ENCODE data around the gene KRTAP12-4.
"Not testable (repeated sequence)": the region's sequence is repeated elsewhere in the genome, so short reads cannot be mapped to it uniquely, and the experiment has no call there.

KRTAP12-4 gene

GRCh38 chr21:44636209-44637017 lies 18.0 kb downstream of the KRTAP12-4 start:
- H3K4me3 ChIP-seq (replicated peaks; ENCODE audit: low read depth, low read length) = no peak overlapping the region
- no peak for TF ChIP-seq CTCF (IDR thresholded peaks at IDR 0.05; ENCODE audit: low read depth, low read length, missing control alignments)
- DNase-seq (ENCODE audit: extremely low read depth, low read depth) = no peak

- no peak for DNase-seq (ENCODE audit: extremely low read depth, low read depth)
- TF ChIP-seq CTCF (IDR thresholded peaks at IDR 0.05; ENCODE audit: low read depth, low read length, missing control alignments) = no peak
- H3K4me3 ChIP-seq (replicated peaks; ENCODE audit: low read depth, low read length) = no peak overlapping the region
Observed at GRCh38 chr21:44632067-44632466, 22.4 kb downstream of the KRTAP12-4 start.

GRCh38 chr21:44630440-44630839 lies 24.0 kb downstream of the KRTAP12-4 start:
- H3K4me3 ChIP-seq (replicated peaks; ENCODE audit: low read depth, low read length) = no peak overlapping the region
- DNase-seq (ENCODE audit: extremely low read depth, low read depth) = no peak
- TF ChIP-seq CTCF (IDR thresholded peaks at IDR 0.05; ENCODE audit: low read depth, low read length, missing control alignments) = no peak

DNA sequence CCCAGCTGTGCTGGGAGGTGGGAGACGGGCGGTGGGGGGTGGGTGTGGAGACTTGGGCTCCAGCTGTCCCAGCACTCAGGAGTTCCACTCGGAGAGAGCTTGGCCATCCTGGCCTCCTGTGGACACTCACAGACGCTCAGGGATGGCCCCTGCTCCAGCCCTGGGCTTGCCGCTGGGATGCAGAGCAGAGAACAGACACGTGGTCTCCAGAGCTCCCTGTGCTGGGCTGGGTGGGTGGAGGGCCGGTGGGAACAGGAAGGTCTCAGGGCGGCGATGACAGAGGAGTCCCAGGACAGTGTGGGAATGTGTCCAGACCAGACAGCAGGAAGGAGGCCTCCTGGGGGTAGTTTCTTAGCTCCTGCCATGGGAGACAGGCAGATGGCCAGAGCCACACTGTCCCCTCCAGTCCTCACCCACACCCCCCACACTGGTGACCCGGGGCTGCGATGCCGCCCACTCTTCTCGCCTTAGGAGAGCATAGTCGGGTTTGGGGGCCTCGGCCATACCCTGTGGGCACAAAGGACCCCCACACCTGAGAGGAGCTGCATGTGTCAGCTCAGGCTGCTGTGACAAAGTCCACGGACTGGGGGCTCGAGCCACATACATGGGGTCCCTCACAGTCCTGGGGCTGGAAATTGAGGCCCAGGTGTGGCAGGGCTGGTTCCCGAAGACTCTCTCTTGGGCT lies 25.6 kb downstream of the KRTAP12-4 start:
- DNase-seq (ENCODE audit: extremely low read depth, low read depth) = no peak
- no peak overlapping the region for H3K4me3 ChIP-seq (replicated peaks; ENCODE audit: low read depth, low read length)
- no peak for TF ChIP-seq CTCF (IDR thresholded peaks at IDR 0.05; ENCODE audit: low read depth, low read length, missing control alignments)

DNA sequence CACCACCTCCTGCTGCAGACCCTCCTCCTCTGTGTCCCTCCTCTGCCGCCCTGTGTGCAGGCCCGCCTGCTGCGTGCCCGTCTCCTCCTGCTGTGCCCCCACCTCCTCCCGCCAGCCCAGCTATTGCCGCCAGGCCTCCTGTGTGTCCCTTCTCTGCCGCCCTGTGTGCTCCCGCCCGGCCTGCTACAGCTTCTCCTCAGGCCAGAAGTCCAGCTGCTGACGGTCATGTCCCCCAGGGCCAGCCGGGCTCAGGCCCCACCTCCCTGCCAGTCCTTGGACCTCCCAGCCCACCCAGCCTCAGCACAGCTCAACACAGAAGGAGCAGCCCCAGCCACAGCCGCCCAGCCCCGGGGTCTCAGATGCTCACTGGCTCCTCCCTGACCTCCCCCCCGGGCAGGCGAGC lies 26.6 kb downstream of the KRTAP12-4 start:
- not testable (repeated sequence) for DNase-seq (ENCODE audit: extremely low read depth, low read depth); H3K4me3 ChIP-seq (replicated peaks; ENCODE audit: low read depth, low read length)

DNA sequence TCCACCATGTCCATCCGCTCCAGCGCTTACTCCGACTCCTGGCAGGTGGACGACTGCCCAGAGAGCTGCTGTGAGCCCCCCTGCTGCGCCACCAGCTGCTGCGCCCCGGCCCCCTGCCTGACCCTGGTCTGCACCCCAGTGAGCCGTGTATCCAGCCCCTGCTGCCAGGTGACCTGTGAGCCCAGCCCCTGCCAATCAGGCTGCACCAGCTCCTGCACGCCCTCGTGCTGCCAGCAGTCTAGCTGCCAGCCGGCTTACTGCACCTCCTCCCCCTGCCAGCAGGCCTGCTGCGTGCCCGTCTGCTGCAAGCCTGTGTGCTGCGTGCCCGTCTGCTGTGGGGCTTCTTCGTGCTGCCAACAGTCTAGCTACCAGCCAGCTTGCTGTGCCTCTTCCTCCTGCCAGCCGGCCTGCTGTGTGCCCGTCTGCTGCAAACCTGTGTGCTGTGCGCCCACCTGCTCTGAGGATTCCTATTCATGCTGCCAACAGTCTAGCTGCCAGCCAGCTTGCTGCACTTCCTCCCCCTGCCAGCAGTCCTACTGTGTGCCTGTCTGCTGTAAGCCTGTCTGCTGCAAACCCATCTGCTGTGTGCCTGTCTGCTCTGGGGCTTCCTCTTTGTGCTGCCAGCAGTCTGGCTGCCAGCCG lies 27.2 kb downstream of the KRTAP12-4 start:
- not testable (repeated sequence) for H3K4me3 ChIP-seq (replicated peaks; ENCODE audit: low read depth, low read length); DNase-seq (ENCODE audit: extremely low read depth, low read depth)

DNA sequence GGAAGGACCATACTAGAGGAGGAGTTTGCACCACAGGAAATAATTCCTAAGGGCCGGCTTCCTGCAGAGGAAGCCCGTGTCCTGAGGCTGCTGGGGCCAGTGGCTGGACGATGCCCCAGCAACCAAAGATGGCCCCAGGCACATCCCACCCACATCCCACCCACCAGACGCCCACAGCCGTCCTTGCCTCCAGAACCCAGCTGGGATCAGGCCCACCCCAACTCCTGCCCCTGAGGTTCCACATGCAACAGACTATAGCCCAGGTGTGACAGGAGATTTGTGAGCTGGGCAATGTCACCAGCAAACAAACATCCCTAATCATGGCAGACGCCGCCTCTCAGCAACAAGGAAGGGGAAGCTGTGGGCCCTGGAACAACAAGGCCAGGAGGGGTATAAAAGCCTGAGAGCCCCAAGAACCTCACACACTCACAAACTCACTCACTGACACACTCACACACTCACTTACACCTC lies 27.8 kb downstream of the KRTAP12-4 start, which contains the start of gene KRTAP10-9:
TSS of gene KRTAP10-9 (plus strand) at position 421 of the 471 bp plus-strand sequence. CDS start 79 bp downstream, outside the sequence.
- no peak within 1 kb of the TSS for H3K4me3 ChIP-seq (replicated peaks; ENCODE audit: low read depth, low read length)
- DNase-seq (ENCODE audit: extremely low read depth, low read depth) = no peak
- TF ChIP-seq CTCF (IDR thresholded peaks at IDR 0.05; ENCODE audit: low read depth, low read length, missing control alignments) = no peak

Data from HFF-Myc (cell line).